Stimulated activated CD4-positive, alpha-beta T cell treated with anti-CD3 and anti-CD28 coated beads, Interleukin-15, amount 100 ng/mL, for 1 hour (primary cell): ENCODE measurements around the gene PLEKHJ1.
"Not testable (repeated sequence)": the region's sequence is repeated elsewhere in the genome, so short reads cannot be mapped to it uniquely, and the experiment has no call there.

Experiments used
- DNase-seq, 2 donors: peaks; one replicate each; pipeline ENCODE4 v3.0.0-alpha.2; 2020; ENCODE audit warnings: low read depth in 1 of 2, low spot score in 1 of 2

Gene PLEKHJ1

GRCh38 chr19:2201473-2202148 is 34.5 kb downstream of the PLEKHJ1 start:
- DNase-seq: no peak

GRCh38 chr19:2200624-2201294 is 35.4 kb downstream of the PLEKHJ1 start:
- not testable (repeated sequence) for DNase-seq

GRCh38 chr19:2199861-2200623 is 36.1 kb downstream of the PLEKHJ1 start:
- no peak for DNase-seq

- DNase-seq: no peak
Observed at GRCh38 chr19:2199215-2199614, 36.9 kb downstream of the PLEKHJ1 start.

DNA sequence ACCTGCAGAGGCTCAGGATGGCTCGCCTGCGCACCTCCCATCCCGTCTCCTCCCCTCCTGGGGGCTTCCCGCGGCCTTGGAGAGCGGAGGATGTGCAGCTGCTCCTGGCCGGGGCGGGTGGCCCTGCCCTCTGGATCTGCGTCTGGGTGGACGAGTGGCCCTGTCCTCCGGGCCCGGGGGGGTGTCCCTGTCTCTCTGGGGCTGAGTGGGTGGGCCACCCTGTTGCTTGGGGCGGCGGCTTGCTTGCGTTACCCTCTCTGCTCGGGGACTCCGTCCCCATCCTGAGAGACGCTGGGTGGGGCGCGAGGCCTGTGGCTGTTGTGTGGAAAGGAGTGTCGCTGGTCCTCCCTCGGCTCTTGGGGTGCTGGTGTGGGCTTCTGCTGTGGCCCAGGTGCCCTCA is 37.8 kb downstream of the PLEKHJ1 start:
- no peak for DNase-seq

GRCh38 chr19:2197270-2197669 is 38.9 kb downstream of the PLEKHJ1 start:
- no peak for DNase-seq

- no peak for DNase-seq
Observed at GRCh38 chr19:2195914-2196313, 40.2 kb downstream of the PLEKHJ1 start.

DNA sequence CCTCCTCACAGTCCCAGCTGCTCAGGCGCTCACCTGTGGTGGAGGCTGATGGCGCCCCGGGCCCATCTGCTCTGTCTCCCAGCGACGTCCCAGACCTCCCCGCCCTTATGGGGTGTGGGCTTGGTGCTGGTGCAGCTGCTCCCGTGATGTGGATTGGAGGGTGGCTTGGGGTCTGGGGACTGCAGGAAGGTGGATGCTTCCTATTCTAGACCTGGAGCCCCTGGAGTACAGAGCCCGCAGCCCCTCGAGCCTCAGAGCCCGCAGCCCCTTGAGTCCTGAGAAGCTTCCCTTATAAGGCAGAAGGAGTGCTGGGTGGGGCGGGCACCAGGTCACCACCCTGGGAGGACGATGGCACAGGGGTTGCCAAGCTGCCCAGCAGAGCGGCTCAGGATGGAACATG is 40.8 kb downstream of the PLEKHJ1 start:
- no peak for DNase-seq

- DNase-seq: no peak
Observed at GRCh38 chr19:2194513-2195078, 41.5 kb downstream of the PLEKHJ1 start.

DNA sequence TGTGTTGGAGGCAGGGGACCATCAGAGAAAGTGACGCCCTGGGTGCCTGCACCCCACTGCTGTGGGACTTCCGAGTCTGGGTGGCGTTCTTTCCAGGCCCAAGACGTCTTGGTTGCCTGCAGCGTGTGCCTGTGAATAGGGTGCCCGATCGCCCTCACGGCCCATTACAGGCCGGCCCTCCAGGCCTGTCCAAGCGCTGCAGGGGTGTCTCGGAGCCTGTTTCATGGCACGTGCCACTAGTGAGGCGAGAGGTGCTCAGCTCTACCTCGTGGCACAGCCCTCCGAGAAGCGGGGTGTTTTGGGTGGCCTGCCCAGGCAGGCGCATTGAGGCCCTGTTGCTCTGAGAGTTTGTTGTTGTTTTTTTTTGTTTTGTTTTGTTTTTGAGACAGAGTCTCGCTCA is 42.3 kb downstream of the PLEKHJ1 start:
- no peak for DNase-seq

DNA sequence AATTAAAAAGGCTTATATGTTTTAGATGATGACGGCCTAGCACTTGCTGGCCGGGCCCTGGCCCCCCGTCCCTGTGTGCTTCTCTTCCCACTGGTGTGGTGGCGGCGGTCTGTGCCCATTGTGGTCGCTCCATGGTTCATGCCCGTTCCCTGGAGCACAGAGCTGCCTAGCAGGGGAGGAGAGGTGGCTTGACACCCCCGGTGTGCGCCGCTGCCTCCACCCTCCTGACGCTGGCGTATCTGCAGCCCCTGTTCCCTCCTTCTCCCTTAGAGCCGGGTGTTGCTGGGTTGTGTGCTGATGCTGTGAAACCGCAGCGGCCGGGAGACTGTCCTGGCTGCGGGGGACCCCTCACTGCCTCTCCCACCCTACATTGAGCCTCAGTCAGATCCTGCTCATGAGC is 43.3 kb downstream of the PLEKHJ1 start:
- DNase-seq: no peak

GRCh38 chr19:2191456-2192310 is 44.4 kb downstream of the PLEKHJ1 start:
- DNase-seq: no peak

GRCh38 chr19:2190848-2191455 is 45.2 kb downstream of the PLEKHJ1 start:
- no peak for DNase-seq

DNA sequence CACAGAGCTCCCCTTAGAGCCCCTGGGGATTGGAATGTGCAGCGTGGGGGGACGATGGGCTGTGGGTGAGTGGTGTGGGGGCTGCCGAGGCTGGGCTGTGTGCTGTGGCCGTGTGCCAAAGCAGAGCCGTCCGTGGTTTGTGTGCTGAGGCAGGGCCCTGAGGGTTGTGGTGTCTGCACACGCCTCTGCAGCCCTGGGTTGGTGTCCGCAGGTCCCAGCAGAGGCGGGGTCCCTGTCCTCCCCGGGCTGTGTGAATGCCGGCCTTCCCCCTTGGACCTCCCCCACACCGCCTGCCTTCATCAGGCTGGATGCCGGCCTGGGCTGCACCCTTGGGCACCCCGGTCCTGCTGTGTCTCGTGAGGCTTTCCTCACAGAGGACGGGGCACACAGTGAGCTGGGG is 46.2 kb downstream of the PLEKHJ1 start:
- no peak for DNase-seq

GRCh38 chr19:2188708-2189385 is 47.3 kb downstream of the PLEKHJ1 start:
- no peak for DNase-seq

DNA sequence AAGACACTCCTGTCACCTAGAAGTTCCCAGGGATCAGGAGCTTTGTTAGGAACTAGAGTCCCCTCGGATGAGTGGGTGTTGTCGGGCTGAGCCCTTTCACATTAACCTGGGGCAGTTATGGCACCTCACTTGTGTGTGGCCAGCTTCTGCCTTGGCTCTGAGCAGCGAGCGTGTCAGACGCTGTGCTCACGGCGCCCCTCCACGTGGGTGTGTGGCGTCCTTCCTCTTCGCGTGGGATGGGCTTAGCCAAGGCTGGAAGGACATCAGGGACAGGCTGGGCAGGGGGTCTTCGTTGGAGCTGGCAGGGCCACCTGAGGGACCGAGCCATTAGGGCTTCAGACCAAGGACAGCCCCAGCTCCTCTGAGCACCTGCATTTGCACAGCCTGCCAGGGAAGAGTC is 49.0 kb downstream of the PLEKHJ1 start:
- DNase-seq: no peak

DNA sequence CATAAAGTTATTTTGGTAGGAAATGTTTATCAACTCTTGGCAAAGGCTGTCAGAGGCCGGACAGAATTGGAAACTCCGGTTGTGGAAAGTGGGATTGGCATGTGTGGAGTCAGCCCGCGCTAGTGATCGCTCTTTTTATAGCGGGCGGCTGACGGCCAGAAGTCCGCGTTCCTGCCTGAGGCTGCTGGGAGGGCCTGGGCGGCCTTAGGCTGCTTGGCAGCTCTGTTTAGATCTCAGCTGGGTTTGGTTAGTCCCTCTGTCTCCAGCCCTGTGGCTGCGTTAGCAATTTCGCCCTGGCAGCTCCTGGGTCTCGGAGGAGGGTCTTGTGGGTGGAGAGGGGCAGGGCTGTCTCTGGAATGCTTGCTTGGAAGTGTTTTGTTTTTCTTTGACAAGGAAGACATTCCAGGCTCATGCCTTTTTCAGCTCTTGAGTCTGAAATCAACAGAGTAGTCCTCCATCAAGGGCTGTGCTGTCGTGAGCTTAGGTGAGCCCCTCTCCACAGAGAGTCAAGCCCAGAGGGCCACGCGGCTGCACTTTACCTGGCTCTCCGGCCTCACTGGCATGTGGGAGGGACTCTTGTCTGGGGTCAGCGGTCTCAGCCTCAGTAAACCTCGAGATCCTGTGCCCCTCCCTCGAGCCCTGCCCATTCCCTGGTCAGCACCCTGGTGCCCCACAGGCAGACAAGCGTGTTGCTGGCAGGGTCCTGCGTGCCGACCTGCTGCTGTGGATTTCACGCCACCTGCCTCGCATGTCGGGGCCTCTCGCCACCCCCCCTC is 49.9 kb downstream of the PLEKHJ1 start:
- DNase-seq: no peak

GRCh38 chr19:2185734-2186070 is 50.4 kb downstream of the PLEKHJ1 start:
- no peak for DNase-seq

DNA sequence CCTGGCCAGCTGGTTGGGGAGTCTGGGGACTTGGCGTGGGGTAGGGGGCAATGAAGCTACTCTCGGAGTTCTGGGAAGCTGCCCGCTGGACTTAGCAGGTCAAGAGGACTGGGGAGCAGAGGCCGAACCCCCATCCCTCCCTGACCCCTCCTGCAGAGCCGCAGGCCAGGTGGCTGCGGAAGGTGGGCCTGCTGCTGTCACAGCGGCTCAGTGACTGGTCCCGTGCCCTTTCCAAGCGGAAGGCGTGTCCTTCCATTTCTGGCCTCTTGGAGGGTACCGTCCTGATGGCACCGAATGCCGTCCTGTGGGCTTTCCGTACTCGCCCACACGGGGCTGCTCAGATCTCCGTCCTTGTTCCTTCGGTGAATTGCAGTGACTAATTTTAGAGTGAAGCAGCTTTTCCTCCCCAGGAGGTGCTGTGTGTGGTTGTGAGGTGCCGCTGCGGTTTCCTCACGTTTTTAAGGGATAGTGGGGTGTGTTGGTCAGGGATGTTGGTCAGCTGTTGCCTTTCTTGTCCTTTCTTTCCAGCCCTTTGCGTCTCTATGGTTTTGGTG is 51.6 kb downstream of the PLEKHJ1 start:
- DNase-seq: no peak
